ENCODE results near the gene SPOCK2.

The SPOCK2 gene

DNA sequence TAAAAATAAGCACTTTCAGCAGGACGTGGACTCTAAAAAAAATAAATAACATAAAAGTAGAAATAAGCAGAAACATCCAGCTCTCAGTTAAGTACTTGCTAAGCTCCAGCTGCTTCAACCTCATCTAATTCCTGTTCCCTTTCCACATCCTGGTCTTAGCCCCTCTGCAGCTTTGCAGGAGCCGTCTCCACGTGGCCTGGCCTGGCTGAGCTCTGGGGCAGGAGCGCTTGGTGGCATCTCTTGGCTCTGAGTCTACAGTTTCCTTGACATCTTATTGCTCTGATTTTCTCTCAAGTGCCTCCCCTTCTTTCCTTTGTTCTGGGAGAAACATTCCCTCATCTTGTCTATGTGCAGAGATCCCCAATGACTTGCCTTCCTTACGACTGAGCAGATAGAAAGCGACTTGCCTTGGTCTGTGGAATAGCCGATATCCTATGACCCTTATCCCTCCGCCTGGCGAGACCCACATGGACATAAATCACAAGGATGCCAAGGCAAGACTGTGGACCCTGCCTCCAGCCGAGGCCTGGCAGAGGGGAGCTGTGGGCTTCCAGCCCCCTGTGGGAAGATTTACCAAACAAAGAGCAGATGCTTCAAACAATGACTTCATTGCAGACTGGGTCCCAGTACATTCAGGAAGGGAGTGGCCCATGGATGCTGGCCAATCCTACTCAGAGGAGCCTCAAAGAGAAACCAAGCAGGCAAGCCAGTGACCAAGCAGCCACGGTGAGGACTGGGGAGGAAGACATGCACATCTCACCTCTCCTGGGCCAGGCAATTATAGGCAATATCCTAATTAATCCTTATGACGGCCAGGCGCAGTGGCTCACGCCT, 61.9 kb downstream of the SPOCK2 start:
- no peak for DNase-seq

DNA sequence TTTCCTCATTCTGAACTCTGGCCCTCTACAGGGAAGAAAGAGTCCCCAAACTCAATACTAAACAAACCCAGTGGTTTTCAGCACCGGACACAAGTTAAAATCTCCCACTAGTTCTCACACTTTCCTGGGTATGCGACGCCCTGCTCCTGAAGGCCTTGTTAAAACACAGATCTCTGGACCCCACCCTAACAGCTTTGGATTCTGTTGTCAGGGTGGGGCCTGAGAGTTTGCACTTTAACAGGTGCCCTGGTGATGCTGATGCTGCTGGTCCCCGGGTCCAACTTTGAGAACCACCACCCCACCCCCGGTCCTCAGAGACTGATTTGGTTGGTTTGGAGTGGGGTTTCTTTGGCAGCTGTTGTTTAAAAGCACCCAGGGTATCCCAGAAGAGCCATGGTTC, 62.5 kb downstream of the SPOCK2 start:
- DNase-seq = no peak

DNA sequence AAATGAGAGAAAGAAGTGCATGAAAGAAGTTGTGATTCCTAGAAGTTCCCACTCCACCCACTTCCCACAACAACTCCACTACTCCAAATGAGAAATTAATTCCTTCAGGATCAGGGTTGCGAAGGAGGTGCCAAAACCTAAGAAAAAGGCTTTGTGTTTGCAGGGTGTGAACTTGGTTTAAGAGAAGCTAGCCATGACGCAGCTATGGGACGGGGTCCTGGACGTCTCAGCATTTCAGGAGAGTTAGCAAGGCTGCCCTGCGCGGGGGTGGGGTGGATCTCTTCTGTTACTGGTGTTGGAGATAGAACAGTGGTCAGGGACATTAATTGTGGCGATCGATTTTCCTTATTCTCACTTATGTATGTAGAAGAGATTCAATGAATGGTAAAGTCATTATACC, 63.0 kb downstream of the SPOCK2 start:
- DNase-seq = no peak

DNA sequence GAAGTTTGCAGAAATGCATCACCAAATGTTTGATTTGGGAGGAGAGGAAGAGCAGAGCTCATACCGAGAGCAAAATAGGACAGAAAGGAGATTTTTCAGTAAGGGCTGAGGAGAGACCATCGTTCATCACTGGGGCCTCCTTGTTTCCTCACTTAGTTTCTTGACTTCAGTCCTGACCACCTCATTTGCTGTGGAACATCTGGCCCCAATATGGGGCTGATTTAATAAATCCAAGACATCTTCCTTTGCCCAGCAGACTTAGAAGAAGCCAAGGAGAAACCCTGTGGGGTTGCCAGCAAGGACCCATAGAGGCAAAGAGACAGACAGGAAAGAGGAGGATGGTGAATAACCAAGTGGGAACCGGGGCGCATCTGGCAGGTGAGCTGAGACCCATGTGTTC, 63.8 kb downstream of the SPOCK2 start:
- no peak for DNase-seq

DNA sequence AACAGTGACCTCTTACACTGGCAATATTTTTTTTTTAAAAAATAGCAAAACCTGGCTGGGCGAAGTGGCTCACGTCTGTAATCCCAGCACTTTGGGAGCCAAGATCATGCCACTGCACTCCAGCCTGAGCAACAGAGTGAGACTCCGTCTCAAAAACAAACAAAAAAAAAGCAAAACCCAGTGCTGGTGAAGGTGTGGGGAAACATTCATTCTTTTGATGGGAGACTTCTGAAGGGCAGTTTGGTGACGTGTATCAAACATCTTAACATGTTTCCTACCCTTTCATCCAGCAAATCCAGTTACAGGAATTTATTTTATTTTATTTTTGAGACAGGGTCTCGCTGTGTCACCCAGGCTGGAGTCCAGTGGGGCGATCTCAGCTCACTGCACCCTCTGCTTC, 66.1 kb downstream of the SPOCK2 start:
- DNase-seq = no peak

DNA sequence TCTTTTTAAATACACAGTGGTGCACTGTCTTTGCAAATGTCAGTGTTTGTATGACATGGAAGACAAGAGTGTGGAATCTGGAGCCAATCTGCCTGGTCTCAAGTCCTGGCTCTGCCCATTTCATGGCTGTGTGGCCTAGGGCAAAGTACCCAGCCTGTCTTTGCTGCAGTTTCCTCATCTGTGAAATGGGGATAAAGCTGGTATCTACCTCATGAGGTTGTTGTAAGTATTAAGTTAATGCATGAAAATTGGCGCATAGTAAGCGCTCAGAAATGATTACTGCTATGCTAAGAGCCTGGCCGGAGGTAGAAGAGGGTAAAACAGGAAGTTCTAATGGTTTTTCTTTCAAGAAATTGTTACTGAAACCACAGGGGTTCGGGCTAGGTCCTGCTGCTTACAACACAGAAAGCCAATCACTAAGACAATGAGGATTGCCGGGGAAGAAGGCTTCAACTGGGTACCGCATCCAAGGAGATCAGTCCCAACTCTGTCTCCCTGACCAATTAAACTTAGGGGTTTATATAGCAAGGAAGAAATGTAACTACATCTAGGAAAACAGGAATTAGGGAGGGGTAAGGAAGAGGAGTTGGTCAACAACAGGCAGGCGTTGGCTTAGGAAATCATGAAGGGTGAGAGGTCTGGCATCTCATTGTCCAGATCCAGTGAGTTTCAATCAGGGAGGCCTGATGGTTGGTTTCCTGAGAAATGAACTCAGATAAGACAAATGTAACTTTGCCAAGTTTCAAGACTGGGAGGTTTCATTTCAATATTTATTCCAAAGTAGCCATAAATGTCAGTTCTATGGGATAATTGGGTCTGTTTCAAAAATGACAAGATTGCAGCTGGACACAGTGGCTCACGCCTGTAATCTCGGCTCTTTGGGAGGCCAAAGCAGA, 67.2 kb downstream of the SPOCK2 start:
- no peak for DNase-seq

DNA sequence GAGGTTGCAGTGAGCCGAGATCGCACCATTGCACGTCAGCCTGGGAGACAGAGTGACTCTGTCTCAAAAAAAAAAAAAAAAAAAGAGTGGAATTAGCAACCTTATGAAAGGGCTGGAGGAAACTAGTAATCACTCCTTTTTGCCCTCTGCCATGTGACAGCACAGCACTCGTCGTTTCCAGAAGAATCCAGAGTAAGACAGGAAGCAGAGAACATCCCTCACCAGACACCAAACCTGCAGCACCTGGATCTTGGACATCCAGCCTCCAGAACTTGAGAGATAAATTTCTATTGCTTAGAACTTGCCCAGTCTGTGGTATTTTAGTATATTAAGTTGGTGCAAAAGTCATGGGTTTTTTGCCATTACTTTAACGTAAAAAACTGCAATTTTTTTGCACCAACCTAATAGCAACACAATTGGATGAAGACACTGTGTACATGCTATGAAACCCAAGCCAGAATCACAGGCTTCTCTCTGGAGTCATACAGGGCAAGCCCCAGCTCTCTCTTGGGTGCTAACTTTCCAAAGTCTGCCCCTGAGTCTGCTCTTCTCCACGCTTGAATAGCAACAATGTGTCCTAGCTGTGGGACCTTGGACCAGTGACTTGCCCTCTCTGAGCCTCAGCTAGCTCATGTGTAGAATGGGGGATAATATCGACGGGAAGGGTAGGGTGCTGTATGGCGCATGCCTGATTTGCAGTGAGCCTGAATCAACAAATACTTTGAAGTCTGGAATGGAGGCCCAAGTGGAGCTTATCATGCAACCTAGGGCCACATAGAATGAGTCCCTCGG, 69.1 kb downstream of the SPOCK2 start:
- no peak for DNase-seq

DNA sequence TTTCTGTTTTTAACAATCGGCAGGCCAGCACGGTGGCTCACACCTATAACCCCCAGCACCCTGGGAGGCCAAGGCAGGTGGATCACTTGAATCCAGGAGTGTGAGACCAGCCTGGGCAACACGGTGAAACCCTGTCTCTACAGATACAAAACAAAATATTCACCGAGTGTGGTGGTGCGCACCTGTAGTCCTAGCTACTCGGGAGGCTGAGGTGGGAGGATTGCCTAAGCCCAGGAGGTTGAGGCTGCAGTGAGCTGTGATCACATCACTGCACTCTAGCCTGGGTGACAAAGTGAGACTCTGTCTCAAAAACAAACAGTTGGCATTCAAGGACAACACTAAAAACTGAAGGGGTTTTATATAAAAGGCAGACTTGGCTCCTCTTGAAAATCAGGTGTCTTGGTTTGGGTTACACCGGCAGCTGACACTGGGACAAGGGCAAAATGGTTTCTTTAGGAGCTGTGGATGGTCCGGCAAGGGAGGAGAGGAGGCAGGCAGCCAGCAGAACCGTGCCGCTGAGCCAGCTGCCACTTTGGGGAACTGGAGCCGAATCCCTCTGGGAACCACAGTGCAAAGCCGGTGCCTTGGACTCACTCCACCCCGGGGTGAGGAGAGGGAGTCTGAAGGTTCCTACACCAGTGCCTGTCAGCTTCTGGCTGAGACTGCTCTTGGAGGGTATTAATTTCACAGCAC, 71.6 kb downstream of the SPOCK2 start:
- DNase-seq = no peak

DNA sequence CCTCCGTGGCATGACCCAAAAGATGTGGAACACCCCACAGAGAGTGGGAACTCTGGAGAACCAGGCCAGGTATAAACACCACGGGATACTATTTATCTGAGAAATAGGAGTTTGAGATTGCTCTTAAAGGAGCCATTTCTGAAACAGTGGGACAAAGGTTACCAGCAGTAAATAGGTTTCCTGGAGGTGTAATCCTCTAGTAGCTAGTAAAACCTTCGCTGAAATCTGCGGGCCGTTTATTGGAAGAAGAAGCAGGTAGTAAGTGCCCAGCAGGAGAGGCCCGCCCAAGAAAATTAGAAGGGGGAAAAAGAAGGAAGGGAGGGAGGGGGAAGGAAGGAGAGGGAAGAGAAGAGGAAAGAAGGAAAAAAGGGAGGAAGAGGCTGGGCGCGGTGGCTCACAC, 72.5 kb downstream of the SPOCK2 start:
- DNase-seq = no peak

DNA sequence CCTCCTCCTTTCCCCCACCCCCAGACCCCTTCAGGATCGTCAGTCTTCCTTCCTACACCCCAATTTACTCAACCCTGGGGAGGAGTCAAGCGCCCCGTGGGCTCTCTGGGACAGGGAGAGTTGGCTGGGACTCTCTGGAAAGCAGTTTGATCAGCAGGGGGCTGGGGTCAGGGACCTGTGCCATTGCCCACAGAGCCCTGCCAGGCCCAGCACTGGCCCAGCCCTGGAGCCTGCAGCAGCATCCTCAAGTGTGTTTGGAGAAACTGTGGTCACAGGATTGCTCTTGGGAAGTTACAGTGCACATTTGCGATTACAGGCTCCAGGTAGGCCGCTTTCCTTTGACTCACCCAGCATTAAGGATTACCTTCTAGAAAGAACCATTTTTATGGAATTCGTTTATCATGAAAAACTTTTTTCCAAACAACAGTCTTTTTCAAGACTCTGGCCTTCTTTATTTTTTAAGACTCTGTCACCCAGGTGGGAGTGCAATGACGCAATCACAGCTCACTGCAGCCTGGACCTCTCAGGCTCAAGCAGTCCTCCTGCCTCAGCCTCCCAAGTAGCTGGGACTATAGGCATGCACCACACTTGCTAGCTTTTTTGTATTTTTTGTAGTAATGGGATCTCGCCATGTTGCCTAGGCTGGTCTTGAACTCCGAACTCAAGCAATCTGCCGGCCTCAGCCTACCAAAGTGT, 73.4 kb downstream of the SPOCK2 start:
- no peak for DNase-seq

DNA sequence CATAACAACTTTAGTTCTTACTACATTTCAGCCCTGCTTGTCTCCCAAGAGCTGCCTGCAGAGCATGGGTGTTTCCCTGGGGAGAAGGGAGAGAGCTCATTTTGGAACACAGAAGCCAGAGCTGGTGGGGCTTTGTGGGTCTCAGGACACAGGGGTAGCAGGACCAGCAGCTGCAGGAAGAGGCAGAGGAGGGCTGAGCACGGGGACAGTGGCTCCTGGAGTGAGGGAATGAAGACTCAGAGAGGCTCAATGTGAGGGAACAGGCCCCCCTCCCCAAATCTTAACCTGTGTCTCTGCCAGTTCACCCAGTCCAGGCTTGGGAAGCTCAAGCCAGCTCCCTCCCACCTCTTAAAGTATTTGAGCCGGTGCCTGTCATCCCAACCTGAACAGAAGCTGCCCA, 74.2 kb downstream of the SPOCK2 start:
- no peak for DNase-seq

DNA sequence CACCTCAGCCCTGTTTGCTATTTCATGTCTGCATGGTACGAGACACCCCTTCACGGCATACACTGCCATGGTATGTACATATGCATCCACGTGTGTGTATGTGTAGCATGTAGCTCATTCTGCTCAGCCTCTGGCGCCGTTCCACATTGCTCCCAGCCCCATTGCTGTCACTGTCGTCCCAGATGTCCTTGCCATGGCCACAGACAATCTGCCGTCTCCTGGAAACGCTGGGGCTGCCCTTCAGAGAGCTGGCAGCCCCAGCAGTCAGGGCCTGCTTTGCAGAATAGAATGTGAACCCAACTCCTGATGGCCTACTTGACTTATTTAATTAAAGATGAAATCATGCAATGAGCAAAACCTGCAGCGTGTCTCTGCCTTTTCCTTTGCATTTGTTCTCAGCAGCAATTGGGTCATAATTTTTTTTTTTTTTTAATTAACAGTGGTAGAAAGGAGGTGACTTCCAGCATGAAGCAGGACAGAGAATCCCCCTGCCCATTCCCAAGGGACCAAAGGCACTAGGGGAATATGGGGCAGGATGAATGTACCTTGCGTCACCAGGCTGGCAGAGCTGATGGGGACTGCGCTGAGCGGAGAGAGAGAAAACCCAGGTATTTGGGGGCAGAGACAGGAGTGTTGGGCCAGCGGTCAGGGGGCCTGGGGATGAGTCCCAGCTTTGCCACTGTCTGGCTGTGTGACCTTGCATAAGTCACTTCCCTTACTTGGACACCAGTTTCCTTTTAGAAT, 75.0 kb downstream of the SPOCK2 start:
- no peak for DNase-seq

DNA sequence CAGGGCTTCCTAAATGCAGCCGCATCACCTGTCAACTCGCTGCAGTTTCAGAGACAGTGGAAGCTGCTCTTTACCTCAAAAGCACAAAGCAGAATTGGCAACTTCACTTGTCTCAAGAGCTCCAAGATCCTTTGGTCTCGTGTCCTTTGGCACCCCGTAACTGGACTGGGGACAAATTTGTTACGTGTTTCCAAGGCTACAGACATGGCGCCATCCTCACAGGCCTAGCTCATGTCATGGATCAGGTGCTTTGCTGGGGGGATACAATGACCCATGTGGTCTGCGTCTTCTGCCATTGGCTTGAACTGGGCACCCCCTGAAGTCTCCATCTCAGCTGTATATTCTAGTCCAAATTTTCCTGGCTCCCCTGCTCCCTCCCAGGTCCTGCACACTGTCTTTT, 75.6 kb downstream of the SPOCK2 start:
- DNase-seq = no peak

DNA sequence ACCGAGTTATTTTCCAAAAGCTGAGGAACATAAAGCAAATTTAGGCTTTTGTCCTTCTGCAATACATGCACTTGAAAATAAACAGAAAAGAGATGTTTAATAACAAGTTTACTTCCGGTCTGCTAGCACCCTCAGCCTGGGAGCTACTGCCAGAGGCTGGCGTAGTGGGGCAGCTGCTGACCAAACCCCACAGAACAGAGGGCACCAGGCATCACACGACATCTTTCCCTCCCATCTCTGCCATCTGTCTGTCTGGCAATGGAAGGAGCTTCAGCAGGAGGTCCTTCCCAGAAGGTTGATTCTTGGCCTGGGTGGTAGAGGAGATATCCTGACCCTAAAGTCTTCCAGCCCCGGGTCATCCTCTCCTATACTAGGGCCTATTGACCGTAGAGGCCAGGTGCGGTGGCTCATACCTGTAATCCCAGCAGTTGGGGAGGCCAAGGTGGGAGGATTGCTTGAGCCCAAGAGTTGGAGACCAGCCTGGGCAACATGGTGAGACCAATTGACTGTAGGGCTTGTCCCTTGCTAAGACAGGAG, 76.3 kb downstream of the SPOCK2 start:
- no peak for DNase-seq

DNA sequence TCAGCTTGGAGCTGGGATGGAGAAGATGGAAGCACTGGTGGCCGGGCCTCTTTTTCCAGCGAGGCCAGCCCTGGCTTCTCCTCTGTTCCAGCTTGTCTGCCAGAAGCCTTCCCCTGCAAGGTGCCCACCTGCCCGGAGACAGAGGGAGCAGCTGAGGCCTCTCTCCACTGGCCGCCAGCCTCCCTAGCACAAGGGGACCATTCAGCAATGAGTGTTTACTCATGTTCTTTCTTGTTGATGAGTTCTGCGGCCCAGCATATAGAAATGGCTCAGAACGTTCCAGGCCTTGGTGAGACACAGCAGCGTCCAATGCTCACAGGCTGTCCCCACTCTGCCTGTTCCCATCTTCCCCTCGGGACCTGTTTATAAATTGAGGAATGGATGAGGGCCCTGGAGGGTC, 76.9 kb downstream of the SPOCK2 start:
- DNase-seq = no peak

DNA sequence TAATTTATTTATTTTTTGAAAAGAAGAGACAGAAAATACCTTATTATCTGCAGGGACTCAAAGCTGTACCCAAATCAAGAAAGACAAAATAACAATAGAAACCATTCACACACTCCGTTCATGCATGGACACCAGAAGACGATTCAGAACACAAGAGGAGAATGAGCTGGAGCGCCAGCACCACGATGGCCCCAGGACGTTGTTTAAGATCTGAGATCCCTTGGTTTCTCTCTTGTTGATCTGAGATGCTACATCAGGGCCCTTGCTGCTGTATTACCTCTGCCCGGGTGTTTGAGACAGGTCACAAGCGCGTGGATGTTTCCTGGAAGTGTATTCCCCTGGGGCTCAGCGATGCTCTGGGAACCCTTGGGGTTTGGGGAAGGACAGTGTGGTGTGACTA, 77.3 kb downstream of the SPOCK2 start:
- DNase-seq = no peak

DNA sequence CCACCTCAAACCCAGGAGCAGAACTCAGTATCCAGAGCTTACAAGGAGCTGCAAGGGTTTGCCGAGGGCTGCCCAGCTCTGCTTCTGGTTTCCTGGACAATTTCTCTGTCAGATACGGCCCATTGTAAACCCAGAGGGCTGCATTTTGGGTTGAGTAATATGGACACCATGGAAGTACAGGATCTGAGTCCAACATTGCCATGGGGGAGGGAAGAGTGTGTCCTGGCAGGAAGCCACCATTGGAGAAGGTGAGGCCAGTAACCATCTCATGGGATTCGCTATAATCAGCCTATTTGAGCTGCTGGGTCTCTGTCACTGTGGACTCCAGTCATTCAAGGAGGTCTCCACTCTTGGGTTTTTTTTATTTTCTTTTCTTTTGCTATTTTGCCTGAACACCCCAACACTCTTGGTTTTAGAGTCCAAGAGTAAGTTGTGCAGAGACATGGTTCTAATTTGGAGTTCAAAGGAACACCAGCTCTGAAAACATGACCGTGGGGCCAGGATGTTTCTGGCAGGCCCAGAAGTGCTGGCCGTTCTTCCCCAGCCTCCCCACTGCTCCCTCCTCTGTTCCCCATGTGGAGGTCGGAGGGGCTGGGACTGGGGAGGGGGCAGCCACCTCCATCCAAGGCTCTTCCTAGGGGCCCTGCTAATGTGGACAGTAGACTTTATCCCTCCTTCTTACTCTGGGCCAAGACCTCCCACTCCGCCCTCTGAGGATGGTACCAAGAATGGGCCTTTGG, 77.9 kb downstream of the SPOCK2 start:
- no peak for DNase-seq

DNA sequence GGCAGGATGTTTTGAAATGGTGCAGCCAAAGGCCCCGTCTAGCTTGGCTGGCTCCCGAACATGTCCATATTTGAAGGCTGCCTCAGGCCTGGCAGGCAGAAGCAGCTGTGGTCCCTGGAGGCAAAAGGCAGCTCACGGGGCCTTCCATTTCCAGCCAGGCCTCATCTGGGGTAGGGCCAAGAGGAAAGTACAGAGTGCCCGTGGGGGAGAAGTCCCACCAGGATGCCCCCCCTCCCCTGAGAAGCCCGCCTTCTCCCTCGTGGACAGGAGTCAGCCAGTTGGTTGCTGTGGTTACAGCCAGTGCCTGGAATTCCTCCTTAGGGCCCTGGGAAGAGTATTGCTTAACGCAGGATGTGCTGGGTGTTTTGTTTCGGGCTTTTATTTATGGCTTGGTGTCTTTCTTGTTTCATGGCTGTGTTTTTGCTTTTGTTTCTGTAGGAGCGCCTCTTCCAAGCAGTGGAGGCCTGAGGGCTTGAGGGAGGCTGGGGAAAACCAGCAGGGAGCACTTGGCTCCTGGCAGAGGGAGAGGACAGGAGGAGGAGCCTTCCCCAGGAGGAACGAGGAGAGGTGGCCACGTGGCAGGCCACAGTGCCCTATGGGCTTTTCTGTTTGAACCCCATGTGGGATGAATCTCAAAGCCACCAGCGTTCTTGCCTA, 78.8 kb downstream of the SPOCK2 start:
- peak; percentile 89 for DNase-seq

DNA sequence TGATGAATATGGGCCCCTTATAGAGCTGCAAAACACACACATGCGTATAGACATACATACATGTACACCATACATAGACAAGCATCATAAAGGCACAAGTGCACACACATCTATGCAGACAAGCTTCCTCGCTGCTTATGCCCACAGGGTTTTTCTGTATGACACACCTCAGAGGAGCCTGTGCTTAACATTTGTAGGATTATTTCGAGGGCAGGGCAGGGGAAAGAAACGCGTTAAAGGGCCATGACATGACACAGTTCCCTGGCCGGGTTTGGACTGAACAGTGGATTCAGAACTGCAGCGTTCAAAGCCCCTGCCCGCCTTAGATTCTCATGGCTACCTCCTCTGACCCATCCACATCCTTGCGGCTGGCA, 79.3 kb downstream of the SPOCK2 start:
- no peak for DNase-seq

Data from amniotic stem cell (primary cell).